KMS-11 (cell line): Measurements from ENCODE around the gene BTBD9.

Experiments
- H2AFZ ChIP-seq: fragments of 200-600 bp; sonication (generic); 2 replicates; pipeline ENCODE4 v1.6.1; 2016; ENCODE audit warnings: antibody characterized with exemption, mixed run types, low read depth
- H3K27ac ChIP-seq: fragments of 200-600 bp; sonication (generic); 2 replicates; pipeline ENCODE4 v1.6.1; 2016; ENCODE audit warnings: mild to moderate bottlenecking, mixed run types
- H3K27me3 ChIP-seq: fragments of 200-600 bp; sonication (generic); 2 replicates; pipeline ENCODE4 v1.6.1; 2017; ENCODE audit warnings: mild to moderate bottlenecking, low read depth, mixed run types, moderate library complexity; ENCODE audit not compliant: insufficient read depth
- H3K36me3 ChIP-seq: fragments of 200-600 bp; sonication (generic); 2 replicates; pipeline ENCODE4 v1.6.1; 2017; ENCODE audit warnings: mild to moderate bottlenecking, mixed run types; ENCODE audit not compliant: insufficient read depth
- H3K4me1 ChIP-seq: fragments of 200-600 bp; sonication (generic); 2 replicates; pipeline ENCODE4 v1.6.1; 2016; ENCODE audit warnings: mild to moderate bottlenecking, low read depth, mixed run types; ENCODE audit not compliant: poor library complexity, severe bottlenecking
- H3K4me2 ChIP-seq: fragments of 200-600 bp; sonication (generic); 2 replicates; pipeline ENCODE4 v1.7.0; 2016; ENCODE audit warnings: mild to moderate bottlenecking, mixed run types
- H3K4me3 ChIP-seq: fragments of 200-600 bp; sonication (generic); IDR thresholded peaks from 2 replicates; pipeline ENCODE4 v1.6.1; 2017; ENCODE audit warnings: low read depth, low read length, mixed read lengths; ENCODE audit not compliant: insufficient read depth
- H3K79me2 ChIP-seq: fragments of 200-600 bp; sonication (generic); 2 replicates; pipeline ENCODE4 v1.6.1; 2016; ENCODE audit warnings: low read depth, mixed run types; ENCODE audit not compliant: insufficient read depth
- H3K9ac ChIP-seq: fragments of 200-600 bp; sonication (generic); 2 replicates; pipeline ENCODE4 v1.6.1; 2016; ENCODE audit warnings: mild to moderate bottlenecking, mixed run types
- H4K20me1 ChIP-seq: fragments of 200-600 bp; sonication (generic); 2 replicates; pipeline ENCODE4 v1.6.1; 2016; ENCODE audit warnings: mild to moderate bottlenecking, mixed run types; ENCODE audit not compliant: insufficient read depth
- CTCF ChIP-seq: fragments of 200-600 bp; sonication (generic); conservative IDR thresholded peaks from 2 replicates; pipeline ENCODE4 v1.6.1; 2017; ENCODE audit warnings: low read depth, mild to moderate bottlenecking, antibody characterized with exemption, low read length, moderate library complexity, mixed read lengths

Gene BTBD9

GRCh38 chr6:38193481-38194281, 446.0 kb downstream of the BTBD9 start:
- H3K27me3 ChIP-seq = no peaks in the 10 kb centered on the region
- H3K4me2 ChIP-seq = no peak overlapping the region
- no peaks in the 10 kb centered on the region for H3K4me1 ChIP-seq
- no peaks in the 10 kb centered on the region for H4K20me1 ChIP-seq
- H3K79me2 ChIP-seq = no peaks in the 10 kb centered on the region
- H3K9ac ChIP-seq = no peak overlapping the region
- no peak overlapping the region for H3K4me3 ChIP-seq
- no peak overlapping the region for H2AFZ ChIP-seq
- no peak for TF ChIP-seq CTCF
- H3K36me3 ChIP-seq = no peaks in the 10 kb centered on the region
- H3K27ac ChIP-seq = no peak overlapping the region

- H3K27ac ChIP-seq = no peak overlapping the region
- TF ChIP-seq CTCF = no peak
- no peak overlapping the region for H3K4me3 ChIP-seq
- H3K9ac ChIP-seq = no peak overlapping the region
- no peaks in the 10 kb centered on the region for H4K20me1 ChIP-seq
- no peak overlapping the region for H2AFZ ChIP-seq
- H3K79me2 ChIP-seq = no peaks in the 10 kb centered on the region
- no peaks in the 10 kb centered on the region for H3K4me1 ChIP-seq
- no peak overlapping the region for H3K4me2 ChIP-seq
- no peaks in the 10 kb centered on the region for H3K27me3 ChIP-seq
- H3K36me3 ChIP-seq = no peaks in the 10 kb centered on the region
Observed at GRCh38 chr6:38193051-38193450, 446.7 kb downstream of the BTBD9 start.

GRCh38 chr6:38192487-38192886, 447.2 kb downstream of the BTBD9 start:
- H3K9ac ChIP-seq = no peak overlapping the region
- H3K4me2 ChIP-seq = no peak overlapping the region
- H4K20me1 ChIP-seq = no peaks in the 10 kb centered on the region
- no peak for TF ChIP-seq CTCF
- no peaks in the 10 kb centered on the region for H3K27me3 ChIP-seq
- no peak overlapping the region for H2AFZ ChIP-seq
- H3K4me3 ChIP-seq = no peak overlapping the region
- no peak overlapping the region for H3K27ac ChIP-seq
- H3K36me3 ChIP-seq = no peaks in the 10 kb centered on the region
- H3K79me2 ChIP-seq = no peaks in the 10 kb centered on the region
- no peaks in the 10 kb centered on the region for H3K4me1 ChIP-seq

GRCh38 chr6:38192011-38192410, 447.7 kb downstream of the BTBD9 start:
- no peak overlapping the region for H3K27ac ChIP-seq
- no peaks in the 10 kb centered on the region for H3K4me1 ChIP-seq
- no peaks in the 10 kb centered on the region for H3K27me3 ChIP-seq
- no peaks in the 10 kb centered on the region for H3K79me2 ChIP-seq
- TF ChIP-seq CTCF = no peak
- H3K36me3 ChIP-seq = no peaks in the 10 kb centered on the region
- H3K9ac ChIP-seq = no peak overlapping the region
- H3K4me3 ChIP-seq = no peak overlapping the region
- H3K4me2 ChIP-seq = no peak overlapping the region
- no peaks in the 10 kb centered on the region for H4K20me1 ChIP-seq
- H2AFZ ChIP-seq = no peak overlapping the region
